ENCODE results near the gene ATP11A.

Gene ATP11A

GRCh38 chr13:112899281-112900225 lies 209.7 kb downstream of the ATP11A start:
- DNase-seq: no peak

GRCh38 chr13:112900226-112900600 lies 210.4 kb downstream of the ATP11A start:
- DNase-seq: no peak

GRCh38 chr13:112900691-112901091 lies 210.9 kb downstream of the ATP11A start:
- no peak for DNase-seq

- no peak for DNase-seq
These were observed 212.3 kb downstream of the ATP11A start for GRCh38 chr13:112902101-112902651.

GRCh38 chr13:112902669-112903068 lies 212.8 kb downstream of the ATP11A start:
- no peak for DNase-seq

GRCh38 chr13:112903071-112903577 lies 213.3 kb downstream of the ATP11A start:
- DNase-seq: no peak

GRCh38 chr13:112903606-112904195 lies 213.9 kb downstream of the ATP11A start:
- DNase-seq: no peak

GRCh38 chr13:112904436-112904960 lies 214.7 kb downstream of the ATP11A start:
- no peak for DNase-seq

- no peak for DNase-seq
These were observed 215.2 kb downstream of the ATP11A start for GRCh38 chr13:112905086-112905485.

GRCh38 chr13:112905619-112905989 lies 215.8 kb downstream of the ATP11A start:
- DNase-seq: no peak

- DNase-seq: no peak
These were observed 216.3 kb downstream of the ATP11A start for GRCh38 chr13:112905990-112906641.

- no peak for DNase-seq
These were observed 217.4 kb downstream of the ATP11A start for GRCh38 chr13:112907286-112907685.

- no peak for DNase-seq
These were observed 218.1 kb downstream of the ATP11A start for GRCh38 chr13:112907871-112908331.

- no peak for DNase-seq
These were observed 218.5 kb downstream of the ATP11A start for GRCh38 chr13:112908342-112908741.

- DNase-seq: no peak
These were observed 220.2 kb downstream of the ATP11A start for GRCh38 chr13:112910016-112910415.

GRCh38 chr13:112910616-112911280 lies 220.9 kb downstream of the ATP11A start:
- DNase-seq: no peak

GRCh38 chr13:112911285-112911701 lies 221.5 kb downstream of the ATP11A start:
- no peak for DNase-seq

GRCh38 chr13:112911883-112912282 lies 222.0 kb downstream of the ATP11A start:
- no peak for DNase-seq

GRCh38 chr13:112912726-112913440 lies 223.0 kb downstream of the ATP11A start:
- DNase-seq: no peak

- DNase-seq: no peak
These were observed 226.5 kb downstream of the ATP11A start for GRCh38 chr13:112916296-112916695.

GRCh38 chr13:112917056-112917664 lies 227.3 kb downstream of the ATP11A start:
- no peak for DNase-seq
